ENCODE data around the gene GPR137.

- no peak for TF ChIP-seq CTCF (IDR thresholded peaks at IDR 0.05 in 2 of 3, conservative IDR thresholded peaks at IDR 0.05 in 1 of 3; ENCODE audit: borderline replicate concordance in 1 of 3, insufficient read depth in 1 of 3, low read depth in 2 of 3, low read length in 2 of 3)
- no peak for TF ChIP-seq EZH2phosphoT487 (IDR thresholded peaks at IDR 0.05; ENCODE audit: borderline replicate concordance)
- no peak for TF ChIP-seq POLR2AphosphoS5 (IDR thresholded peaks at IDR 0.05; ENCODE audit: low read depth, low read length)
- no peak for TF ChIP-seq CEBPB (IDR thresholded peaks at IDR 0.05; ENCODE audit: low read depth)
- no peak for TF ChIP-seq ZNF274 (IDR thresholded peaks at IDR 0.05; ENCODE audit: low read depth, low read length)
- TF ChIP-seq RAD21 (IDR thresholded peaks at IDR 0.05; ENCODE audit: low read depth), result no peak
- no peak for TF ChIP-seq EZH2 (IDR thresholded peaks at IDR 0.05)
- no peak for TF ChIP-seq SIN3A (IDR thresholded peaks at IDR 0.05; ENCODE audit: low read depth)
- TF ChIP-seq MAX (IDR thresholded peaks at IDR 0.05), result no peak
- no peak for TF ChIP-seq REST (IDR thresholded peaks at IDR 0.05; ENCODE audit: low read depth)
Measured at GRCh38 chr11:64321533-64321932, 35.9 kb downstream of the GPR137 start.

All from HCT116 (cell line).